GM12878 (cell line): ENCODE data around the gene GAL3ST2. TPM values are rescaled to one million over a fixed set of nuclear protein-coding genes. Genes with fewer than 3 reads are reported as not detected.

ENCODE experiments used
- CBFB ChIP-seq: IDR thresholded peaks from 2 replicates; pipeline ENCODE4 v1.6.1; 2016; ENCODE audit warnings: antibody characterized with exemption, low read depth
- CBX3 ChIP-seq: fragments of 200-600 bp; sonication (generic); IDR thresholded peaks from 2 replicates; pipeline ENCODE4 v1.6.1; 2016; ENCODE audit warnings: low read depth, borderline replicate concordance
- CEBPB ChIP-seq, 2 experiments: fragments of 150-350 bp in 1 of 2; IDR thresholded peaks; 2 replicates each; pipeline ENCODE4 v1.6.1; 2012 to 2014; ENCODE audit warnings: low read depth in 2 of 2, low read length in 2 of 2, borderline replicate concordance in 1 of 2, inconsistent platforms in 1 of 2
- CHD2 ChIP-seq: IDR thresholded peaks from 2 replicates; pipeline ENCODE4 v1.6.1; 2011; ENCODE audit warnings: low read depth, low read length, improper control_type of control experiment, borderline replicate concordance
- CUX1 ChIP-seq: IDR thresholded peaks from 2 replicates; pipeline ENCODE4 v1.6.1; 2012; ENCODE audit warnings: improper control_type of control experiment, low read depth, low read length; ENCODE audit not compliant: insufficient replicate concordance
- DPF2 ChIP-seq: fragments of 450-650 bp; IDR thresholded peaks from 2 replicates; pipeline ENCODE4 v1.6.1; 2017; ENCODE audit warnings: mild to moderate bottlenecking
- HDAC2 ChIP-seq: fragments of 200-600 bp; sonication (generic); IDR thresholded peaks from 2 replicates; pipeline ENCODE4 v1.6.1; 2017
- KLF5 ChIP-seq: fragments of 450-650 bp; IDR thresholded peaks from 2 replicates; pipeline ENCODE4 v1.6.1; 2014; ENCODE audit warnings: mild to moderate bottlenecking; ENCODE audit not compliant: partially characterized antibody
- MEF2A ChIP-seq: IDR thresholded peaks from 2 replicates; pipeline ENCODE4 v1.6.1; 2011; ENCODE audit warnings: low read depth, mild to moderate bottlenecking, low read length, moderate library complexity; ENCODE audit not compliant: insufficient read depth
- MLLT1 ChIP-seq: fragments of 450-650 bp; IDR thresholded peaks from 2 replicates; pipeline ENCODE4 v1.6.1; 2016; ENCODE audit warnings: mild to moderate bottlenecking
- NR2C2 ChIP-seq: IDR thresholded peaks from 2 replicates; pipeline ENCODE4 v1.6.1; 2011; ENCODE audit warnings: borderline replicate concordance, low read depth; ENCODE audit not compliant: control insufficient read depth, insufficient read length
- POU2F2 ChIP-seq: IDR thresholded peaks from 3 replicates; pipeline ENCODE4 v1.6.1; 2011; ENCODE audit warnings: low read depth, mild to moderate bottlenecking, low read length, borderline replicate concordance
- STAT3 ChIP-seq: IDR thresholded peaks from 2 replicates; pipeline ENCODE4 v1.6.1; 2011; ENCODE audit warnings: low read depth, low read length, improper control_type of control experiment
- USF2 ChIP-seq: IDR thresholded peaks from 2 replicates; pipeline ENCODE4 v1.6.1; 2011; ENCODE audit warnings: low read depth, low read length, improper control_type of control experiment, borderline replicate concordance
- YY1 ChIP-seq: IDR thresholded peaks from 2 replicates; pipeline ENCODE4 v1.6.1; 2011; ENCODE audit warnings: low read depth, mild to moderate bottlenecking, low read length
- polyA plus RNA-seq, 11 experiments: library from polyadenylated mRNA; depleted of rRNA in 4 of 11; unstranded in 6 of 11; stranded (reverse) in 5 of 11; fragments of >200 nt; fragmentation: Nextera tagmentation in 4 of 11; fragmentation: Illumina TruSeq in 1 of 11; extraction: Ambion mirVana in 4 of 11; extraction: Trizol in 1 of 11; gene quantifications; 1 replicate in 1 of 11; 2 replicates in 10 of 11; pipeline versions ENCODE4 v1.2.1 to v1.2.3, GENCODE V29; 2011 to 2016; ENCODE audit warnings: inconsistent platforms in 2 of 11, missing spikeins in 2 of 11, low read depth in 1 of 11
- total RNA-seq, 4 experiments: library from RNA; depleted of rRNA in 3 of 4; stranded (reverse); fragments of >200 nt in 3 of 4; fragmentation: Illumina TruSeq in 1 of 4; extraction: Trizol in 1 of 4; gene quantifications; 2 replicates each; pipeline versions ENCODE4 v1.2.1 to v1.2.3, GENCODE V29; 2013 to 2021
- TF ChIP-seq, protein P1 (sequence below): fragments of 450-650 bp; IDR thresholded peaks from 2 replicates; pipeline ENCODE4 v1.6.1; 2017; ENCODE audit warnings: mild to moderate bottlenecking, moderate library complexity

GAL3ST2 gene
- total and polyA plus RNA-seq, 10 of the 15 experiments (the other 5 are each of a cell fraction or from before 2014, with no cell fraction given): 0.09 to 0.36 (median 0.11) TPM; not detected in 7

DNA sequence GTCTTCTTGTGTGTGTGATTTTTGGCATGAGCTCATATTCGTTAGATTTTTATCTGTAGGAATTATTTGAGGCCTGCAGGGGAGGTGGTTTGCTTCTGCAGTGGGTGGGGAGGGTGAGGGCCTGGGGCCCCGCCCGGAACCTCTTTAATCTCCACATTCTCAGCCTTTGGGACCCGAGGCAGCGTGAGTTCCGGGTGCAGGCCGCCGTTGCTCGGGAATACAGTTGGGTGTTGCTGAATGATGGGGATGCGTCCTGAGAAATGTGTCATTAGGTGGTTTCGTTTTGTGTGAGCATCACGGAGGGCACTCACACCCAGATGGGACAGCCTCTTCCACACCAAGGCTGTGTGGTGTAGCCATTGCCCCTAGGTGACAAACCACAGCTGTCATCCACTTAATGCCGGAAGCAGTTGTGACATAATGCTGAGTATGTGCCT is 13.7 kb upstream of the GAL3ST2 start (continued):
- TF ChIP-seq MLLT1: peak; percentile 75; the same call in 1 of the 2 replicates
- TF ChIP-seq, protein P1, sequence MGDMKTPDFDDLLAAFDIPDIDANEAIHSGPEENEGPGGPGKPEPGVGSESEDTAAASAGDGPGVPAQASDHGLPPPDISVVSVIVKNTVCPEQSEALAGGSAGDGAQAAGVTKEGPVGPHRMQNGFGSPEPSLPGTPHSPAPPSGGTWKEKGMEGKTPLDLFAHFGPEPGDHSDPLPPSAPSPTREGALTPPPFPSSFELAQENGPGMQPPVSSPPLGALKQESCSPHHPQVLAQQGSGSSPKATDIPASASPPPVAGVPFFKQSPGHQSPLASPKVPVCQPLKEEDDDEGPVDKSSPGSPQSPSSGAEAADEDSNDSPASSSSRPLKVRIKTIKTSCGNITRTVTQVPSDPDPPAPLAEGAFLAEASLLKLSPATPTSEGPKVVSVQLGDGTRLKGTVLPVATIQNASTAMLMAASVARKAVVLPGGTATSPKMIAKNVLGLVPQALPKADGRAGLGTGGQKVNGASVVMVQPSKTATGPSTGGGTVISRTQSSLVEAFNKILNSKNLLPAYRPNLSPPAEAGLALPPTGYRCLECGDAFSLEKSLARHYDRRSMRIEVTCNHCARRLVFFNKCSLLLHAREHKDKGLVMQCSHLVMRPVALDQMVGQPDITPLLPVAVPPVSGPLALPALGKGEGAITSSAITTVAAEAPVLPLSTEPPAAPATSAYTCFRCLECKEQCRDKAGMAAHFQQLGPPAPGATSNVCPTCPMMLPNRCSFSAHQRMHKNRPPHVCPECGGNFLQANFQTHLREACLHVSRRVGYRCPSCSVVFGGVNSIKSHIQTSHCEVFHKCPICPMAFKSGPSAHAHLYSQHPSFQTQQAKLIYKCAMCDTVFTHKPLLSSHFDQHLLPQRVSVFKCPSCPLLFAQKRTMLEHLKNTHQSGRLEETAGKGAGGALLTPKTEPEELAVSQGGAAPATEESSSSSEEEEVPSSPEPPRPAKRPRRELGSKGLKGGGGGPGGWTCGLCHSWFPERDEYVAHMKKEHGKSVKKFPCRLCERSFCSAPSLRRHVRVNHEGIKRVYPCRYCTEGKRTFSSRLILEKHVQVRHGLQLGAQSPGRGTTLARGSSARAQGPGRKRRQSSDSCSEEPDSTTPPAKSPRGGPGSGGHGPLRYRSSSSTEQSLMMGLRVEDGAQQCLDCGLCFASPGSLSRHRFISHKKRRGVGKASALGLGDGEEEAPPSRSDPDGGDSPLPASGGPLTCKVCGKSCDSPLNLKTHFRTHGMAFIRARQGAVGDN: no peak
- TF ChIP-seq STAT3: no peak
- no peak for TF ChIP-seq KLF5
- 0 out of 2 replicates have a peak, but pooled peaks have one; percentile 68 for TF ChIP-seq YY1
- no peak for TF ChIP-seq NR2C2
- peak; percentile 85 for TF ChIP-seq DPF2
- TF ChIP-seq CEBPB (IDR thresholded peaks at IDR 0.05; ENCODE audit: borderline replicate concordance in 1 of 2, low read depth in 2 of 2, low read length in 2 of 2): no peak
- TF ChIP-seq USF2: no peak
- no peak for TF ChIP-seq HDAC2
- TF ChIP-seq MEF2A: no peak
- TF ChIP-seq CUX1: no peak
- TF ChIP-seq CBX3: no peak
- TF ChIP-seq POU2F2: no peak
- no peak for TF ChIP-seq CHD2
- TF ChIP-seq CBFB: peak; percentile 18; the same call in 1 of the 2 replicates
